ENCODE data around the gene TMED6. TPM values are rescaled to one million over a fixed set of nuclear protein-coding genes. Genes with fewer than 3 reads are reported as not detected.
"Not testable (repeated sequence)": the region's sequence is repeated elsewhere in the genome, so short reads cannot be mapped to it uniquely, and the experiment has no call there.

The TMED6 gene
- total RNA-seq, 1 donor = not detected

DNA sequence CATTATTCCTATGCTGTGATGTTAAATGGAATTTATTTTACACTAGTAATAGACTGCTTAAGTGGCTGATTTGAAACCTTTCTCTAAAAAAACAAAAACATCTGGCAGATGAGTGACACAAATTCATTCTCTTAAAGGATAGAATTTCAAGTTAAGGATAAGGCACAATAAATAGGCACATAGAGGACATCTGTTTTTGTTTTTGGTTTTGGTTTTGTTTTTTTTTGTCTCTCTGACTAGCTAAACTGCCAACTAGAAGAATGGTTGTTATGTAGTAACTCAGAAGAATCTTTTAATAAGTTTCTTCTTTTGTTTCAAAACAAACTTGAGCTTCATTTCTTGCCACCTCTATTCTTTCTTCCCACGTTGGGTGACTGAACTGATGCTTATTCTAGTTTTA, 45.6 kb downstream of the TMED6 start:
- DNase-seq (ENCODE audit: low read depth) = no peak
- TF ChIP-seq, protein P1, sequence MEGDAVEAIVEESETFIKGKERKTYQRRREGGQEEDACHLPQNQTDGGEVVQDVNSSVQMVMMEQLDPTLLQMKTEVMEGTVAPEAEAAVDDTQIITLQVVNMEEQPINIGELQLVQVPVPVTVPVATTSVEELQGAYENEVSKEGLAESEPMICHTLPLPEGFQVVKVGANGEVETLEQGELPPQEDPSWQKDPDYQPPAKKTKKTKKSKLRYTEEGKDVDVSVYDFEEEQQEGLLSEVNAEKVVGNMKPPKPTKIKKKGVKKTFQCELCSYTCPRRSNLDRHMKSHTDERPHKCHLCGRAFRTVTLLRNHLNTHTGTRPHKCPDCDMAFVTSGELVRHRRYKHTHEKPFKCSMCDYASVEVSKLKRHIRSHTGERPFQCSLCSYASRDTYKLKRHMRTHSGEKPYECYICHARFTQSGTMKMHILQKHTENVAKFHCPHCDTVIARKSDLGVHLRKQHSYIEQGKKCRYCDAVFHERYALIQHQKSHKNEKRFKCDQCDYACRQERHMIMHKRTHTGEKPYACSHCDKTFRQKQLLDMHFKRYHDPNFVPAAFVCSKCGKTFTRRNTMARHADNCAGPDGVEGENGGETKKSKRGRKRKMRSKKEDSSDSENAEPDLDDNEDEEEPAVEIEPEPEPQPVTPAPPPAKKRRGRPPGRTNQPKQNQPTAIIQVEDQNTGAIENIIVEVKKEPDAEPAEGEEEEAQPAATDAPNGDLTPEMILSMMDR (IDR thresholded peaks at IDR 0.05; ENCODE audit: insufficient read depth, low read depth, low read length) = no peak

DNA sequence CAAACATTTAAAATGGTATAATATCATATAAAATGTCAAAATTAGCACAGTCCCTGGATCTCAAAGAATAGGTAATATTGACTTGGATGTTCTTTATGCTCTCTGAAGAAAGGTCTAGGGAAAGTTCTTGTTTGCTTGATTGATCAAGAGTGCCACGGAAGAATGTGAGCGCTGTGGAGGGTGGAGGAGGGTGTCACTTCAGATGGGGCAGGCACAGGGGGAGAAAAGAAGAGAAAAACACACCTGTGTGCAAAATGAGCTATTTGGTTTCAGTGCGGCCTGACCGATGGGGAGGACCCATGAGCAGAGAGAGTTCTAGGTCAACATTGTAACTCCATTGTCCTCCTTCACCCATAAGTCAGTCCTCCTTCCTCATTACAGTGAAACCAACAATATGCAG, 49.3 kb downstream of the TMED6 start:
- TF ChIP-seq, protein P1 (IDR thresholded peaks at IDR 0.05; ENCODE audit: insufficient read depth, low read depth, low read length) = no peak
- H3K4me3 ChIP-seq (ENCODE audit: low read depth, low read length) = no peak overlapping the region
- no peak for DNase-seq (ENCODE audit: low read depth)

More for the DNA sequence above, 45.6 kb downstream of the TMED6 start:
- no peak overlapping the region for H3K4me3 ChIP-seq (ENCODE audit: low read depth, low read length)

DNA sequence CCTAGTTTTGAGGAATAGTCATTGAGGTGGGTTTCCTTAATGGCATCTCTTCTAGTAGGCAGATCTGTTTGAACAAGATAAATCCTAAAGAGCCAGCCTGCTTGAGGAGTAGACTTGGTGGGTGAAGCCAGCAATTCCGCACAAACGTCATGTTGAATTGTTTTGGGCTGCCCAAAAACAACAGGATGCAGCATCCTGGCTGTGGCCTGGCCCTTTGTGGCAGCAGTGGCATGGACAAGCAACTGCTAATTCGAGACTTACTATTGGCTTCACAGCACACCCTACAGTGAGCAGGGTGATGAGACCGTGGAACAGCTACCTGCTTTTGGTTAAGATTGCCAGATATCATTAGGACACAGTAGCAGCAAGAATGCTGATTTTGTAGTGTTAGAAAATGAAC, 49.7 kb downstream of the TMED6 start:
- no peak for DNase-seq (ENCODE audit: low read depth)
- TF ChIP-seq, protein P1 (IDR thresholded peaks at IDR 0.05; ENCODE audit: insufficient read depth, low read depth, low read length) = no peak
- no peak overlapping the region for H3K4me3 ChIP-seq (ENCODE audit: low read depth, low read length)

DNA sequence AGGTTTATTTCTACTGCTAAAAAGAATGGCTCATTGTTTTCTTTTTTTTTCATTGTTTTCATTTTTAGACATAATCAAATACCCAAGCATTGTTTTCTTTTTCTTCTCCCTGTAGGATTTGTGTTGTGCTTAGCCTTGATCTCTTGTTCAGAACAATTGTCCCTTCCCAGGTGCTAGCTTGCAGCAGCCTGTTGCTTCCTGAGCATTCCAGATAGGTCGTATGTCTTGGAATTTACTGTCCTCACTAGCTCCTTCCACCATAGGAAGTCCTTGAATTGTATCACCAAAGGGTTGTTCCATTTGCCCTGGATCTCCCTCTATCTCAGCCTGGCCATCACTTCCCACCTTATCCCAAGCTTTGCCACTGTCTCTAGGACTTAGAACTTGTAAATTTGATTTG, 50.4 kb downstream of the TMED6 start:
- TF ChIP-seq, protein P1 (IDR thresholded peaks at IDR 0.05; ENCODE audit: insufficient read depth, low read depth, low read length) = no peak
- DNase-seq (ENCODE audit: low read depth) = no peak
- H3K4me3 ChIP-seq (ENCODE audit: low read depth, low read length) = no peak overlapping the region

DNA sequence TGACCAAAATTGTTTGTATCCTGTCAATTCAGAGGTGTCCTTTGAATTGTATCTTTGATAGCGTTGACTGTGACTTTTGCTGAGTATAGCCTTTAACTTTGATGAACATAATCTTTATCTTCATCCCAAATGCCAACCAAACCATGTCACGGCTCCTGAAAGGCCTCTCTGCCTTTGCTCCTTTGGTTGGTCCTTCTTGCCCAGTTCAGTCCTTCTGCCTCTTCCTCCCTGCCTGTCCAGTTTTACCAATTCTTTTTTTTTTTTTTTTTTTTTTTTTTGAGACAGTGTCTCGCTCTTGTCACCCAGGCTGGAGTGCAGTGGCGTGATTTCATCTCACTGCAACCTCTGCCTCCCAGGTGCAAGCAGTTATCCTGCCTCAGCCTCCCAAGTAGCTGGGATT, 53.3 kb downstream of the TMED6 start:
- H3K4me3 ChIP-seq (ENCODE audit: low read depth, low read length) = no peak overlapping the region
- DNase-seq (ENCODE audit: low read depth) = no peak
- TF ChIP-seq, protein P1 (IDR thresholded peaks at IDR 0.05; ENCODE audit: insufficient read depth, low read depth, low read length) = no peak

DNA sequence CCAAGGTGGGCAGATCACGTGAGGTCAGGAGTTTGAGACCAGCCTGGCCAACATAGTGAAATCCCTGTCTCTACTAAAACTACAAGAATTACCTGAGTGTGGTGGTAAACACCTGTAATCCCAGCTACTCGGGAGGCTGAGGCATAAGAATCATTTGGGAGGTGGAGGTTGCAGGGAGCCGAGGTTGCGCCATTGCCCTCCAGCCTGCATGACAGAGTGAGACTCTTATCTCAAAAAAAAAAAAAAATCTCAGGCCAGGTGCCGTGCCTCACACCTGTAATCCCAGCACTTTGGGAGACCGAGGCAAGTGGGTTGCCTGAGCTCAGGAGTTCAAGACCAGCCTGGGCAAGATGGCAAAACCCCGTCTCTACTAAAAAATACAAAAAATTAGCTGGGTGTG, 54.8 kb downstream of the TMED6 start:
- not testable (repeated sequence) for DNase-seq (ENCODE audit: low read depth); H3K4me3 ChIP-seq (ENCODE audit: low read depth, low read length)

DNA sequence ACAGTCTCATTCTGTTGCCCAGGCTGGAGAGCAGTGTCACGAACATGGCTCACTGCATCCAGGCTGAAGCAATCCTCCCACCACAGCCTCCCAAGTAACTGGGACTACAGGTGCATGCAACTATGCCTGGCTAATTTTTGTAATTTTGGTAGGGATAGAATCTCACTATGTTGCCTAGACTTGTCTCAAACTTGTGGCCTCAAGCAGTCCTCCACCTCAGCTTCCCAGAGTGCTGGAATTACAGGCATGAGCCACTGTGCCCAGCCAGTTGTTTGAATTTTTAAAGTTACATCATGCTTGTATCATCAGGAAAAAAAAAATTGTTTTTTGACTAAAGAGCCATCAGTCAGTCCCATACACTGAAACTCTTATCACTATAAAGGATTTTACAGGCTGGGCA, 57.5 kb downstream of the TMED6 start:
- no peak for DNase-seq (ENCODE audit: low read depth)
- no peak overlapping the region for H3K4me3 ChIP-seq (ENCODE audit: low read depth, low read length)
- TF ChIP-seq, protein P1 (IDR thresholded peaks at IDR 0.05; ENCODE audit: insufficient read depth, low read depth, low read length) = no peak
